ENCODE results near the gene CDH12.

CDH12 gene

DNA sequence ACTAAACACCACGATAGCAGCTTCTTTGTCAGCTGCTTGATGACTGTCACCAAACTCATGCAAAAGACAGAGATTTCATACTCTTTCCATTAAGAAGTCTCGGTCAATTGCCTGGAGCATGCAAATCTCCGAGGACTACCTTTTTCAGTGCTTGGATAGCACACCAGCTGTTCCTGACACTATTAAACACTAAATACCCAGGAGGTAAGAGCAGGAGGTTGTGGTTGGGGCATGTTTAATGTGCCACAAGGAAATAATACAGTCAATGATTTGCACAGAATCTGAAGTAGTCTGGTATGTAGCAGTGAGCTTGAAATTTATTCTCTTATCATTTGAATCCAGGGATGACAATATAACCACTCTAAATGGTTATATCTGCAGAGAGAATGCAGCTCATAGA is 996.2 kb downstream of the CDH12 start:
- Histone ChIP-seq H3K79me2 (ENCODE audit: control insufficient read depth, insufficient read depth, low read length, poor library complexity) (no peaks in the 10 kb centered on the region), H4K8ac (ENCODE audit: low read depth, low read length) (no peak overlapping the region), H3K14ac (ENCODE audit: low read length) (no peak overlapping the region), H3K9ac (ENCODE audit: low read length) (no peak overlapping the region), H3K9me3 (ENCODE audit: insufficient read depth, low read depth, low read length) (no peaks in the 10 kb centered on the region), H4K12ac (ENCODE audit: low read depth, low read length) (no peak overlapping the region), H2AFZ (ENCODE audit: insufficient read depth, low read length, poor library complexity) (no peak overlapping the region), H4K91ac (ENCODE audit: low read depth, low read length) (no peak overlapping the region), H3K23ac (ENCODE audit: low read length) (no peak overlapping the region), H3K27me3 (ENCODE audit: insufficient read depth, low read length) (no peaks in the 10 kb centered on the region), H3K4me2 (ENCODE audit: low read length) (no peak overlapping the region), H2BK120ac (ENCODE audit: insufficient read depth, low read length, poor library complexity) (no peak overlapping the region), H3K79me1 (ENCODE audit: low read length) (no peaks in the 10 kb centered on the region), H3K4me3 (ENCODE audit: low read depth, low read length) (no peak overlapping the region), H3K36me3 (ENCODE audit: control insufficient read depth in 1 of 2, insufficient read depth in 2 of 2, low read length in 2 of 2) (no peaks in the 10 kb centered on the region), H2AK5ac (ENCODE audit: low read length) (no peak overlapping the region), H2BK5ac (ENCODE audit: low read depth, low read length, poor library complexity) (no peak overlapping the region), H3K27ac (ENCODE audit: low read depth, low read length) (no peak overlapping the region), H3K4me1 (ENCODE audit: control insufficient read depth in 1 of 2, insufficient read depth in 2 of 2, low read length in 2 of 2) (no peaks in the 10 kb centered on the region), H3K4ac (ENCODE audit: low read depth, low read length) (no peak overlapping the region), H3K18ac (ENCODE audit: low read length) (no peak overlapping the region), H2BK12ac (ENCODE audit: low read length) (no peak overlapping the region)
- no peak for DNase-seq
- no CpG with 5 or more reads among the region's 3 CpGs for WGBS (ENCODE audit: extremely low coverage, insufficient coverage, insufficient read length)

DNA sequence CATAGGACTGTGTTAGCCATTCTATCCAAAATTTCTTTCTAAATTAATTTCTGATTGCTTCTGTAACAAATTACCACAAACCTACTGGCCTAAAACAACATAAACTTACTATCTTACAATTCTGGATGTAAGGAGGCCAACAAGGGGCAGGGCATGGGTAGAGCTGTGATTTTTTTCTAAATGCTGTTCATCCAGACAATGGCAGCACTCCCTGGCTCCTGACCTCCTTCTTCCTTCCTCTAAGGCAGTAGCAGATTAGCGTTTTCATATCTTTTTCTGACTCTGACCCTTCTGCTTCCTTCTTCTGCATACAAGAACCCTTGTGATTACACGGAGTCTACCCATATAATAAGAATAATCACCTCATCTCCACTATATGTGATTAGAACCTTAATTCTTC is 1005.8 kb downstream of the CDH12 start:
- no peak overlapping the region for H2AK5ac ChIP-seq (ENCODE audit: low read length)
- no peak overlapping the region for H4K8ac ChIP-seq (ENCODE audit: low read depth, low read length)
- H3K9ac ChIP-seq (ENCODE audit: low read length), result no peak overlapping the region
- H3K79me1 ChIP-seq (ENCODE audit: low read length), result no peaks in the 10 kb centered on the region
- no peak overlapping the region for H2BK5ac ChIP-seq (ENCODE audit: low read depth, low read length, poor library complexity)
- H4K12ac ChIP-seq (ENCODE audit: low read depth, low read length), result no peak overlapping the region
- no peak overlapping the region for H3K14ac ChIP-seq (ENCODE audit: low read length)
- no peaks in the 10 kb centered on the region for H3K79me2 ChIP-seq (ENCODE audit: control insufficient read depth, insufficient read depth, low read length, poor library complexity)
- H3K4ac ChIP-seq (ENCODE audit: low read depth, low read length), result no peak overlapping the region
- no peaks in the 10 kb centered on the region for H3K9me3 ChIP-seq (ENCODE audit: insufficient read depth, low read depth, low read length)
- H3K4me3 ChIP-seq (ENCODE audit: low read depth, low read length), result no peak overlapping the region
- H3K27ac ChIP-seq (ENCODE audit: low read depth, low read length), result no peak overlapping the region
- no peak for DNase-seq
- no peaks in the 10 kb centered on the region for H3K36me3 ChIP-seq (ENCODE audit: control insufficient read depth in 1 of 2, insufficient read depth in 2 of 2, low read length in 2 of 2)
- no CpG with 5 or more reads among the region's 2 CpGs for WGBS (ENCODE audit: extremely low coverage, insufficient coverage, insufficient read length)
- H4K91ac ChIP-seq (ENCODE audit: low read depth, low read length), result no peak overlapping the region
- H2AFZ ChIP-seq (ENCODE audit: insufficient read depth, low read length, poor library complexity), result no peak overlapping the region
- no peak overlapping the region for H2BK12ac ChIP-seq (ENCODE audit: low read length)
- no peak overlapping the region for H3K23ac ChIP-seq (ENCODE audit: low read length)
- no peaks in the 10 kb centered on the region for H3K4me1 ChIP-seq (ENCODE audit: control insufficient read depth in 1 of 2, insufficient read depth in 2 of 2, low read length in 2 of 2)
- no peak overlapping the region for H3K4me2 ChIP-seq (ENCODE audit: low read length)
- no peak overlapping the region for H3K18ac ChIP-seq (ENCODE audit: low read length)
- no peaks in the 10 kb centered on the region for H3K27me3 ChIP-seq (ENCODE audit: insufficient read depth, low read length)
- no peak overlapping the region for H2BK120ac ChIP-seq (ENCODE audit: insufficient read depth, low read length, poor library complexity)

GRCh38 chr5:21844960-21845359 is 1008.2 kb downstream of the CDH12 start:
- H2BK5ac ChIP-seq (ENCODE audit: low read depth, low read length, poor library complexity), result no peak overlapping the region
- no peaks in the 10 kb centered on the region for H3K36me3 ChIP-seq (ENCODE audit: control insufficient read depth in 1 of 2, insufficient read depth in 2 of 2, low read length in 2 of 2)
- no peak overlapping the region for H2AK5ac ChIP-seq (ENCODE audit: low read length)
- no CpG with 5 or more reads among the region's 1 CpG for WGBS (ENCODE audit: extremely low coverage, insufficient coverage, insufficient read length)
- H4K8ac ChIP-seq (ENCODE audit: low read depth, low read length), result no peak overlapping the region
- no peak overlapping the region for H3K4me2 ChIP-seq (ENCODE audit: low read length)
- no peak for DNase-seq
- no peaks in the 10 kb centered on the region for H3K4me1 ChIP-seq (ENCODE audit: control insufficient read depth in 1 of 2, insufficient read depth in 2 of 2, low read length in 2 of 2)
- no peak overlapping the region for H3K9ac ChIP-seq (ENCODE audit: low read length)
- no peak overlapping the region for H2BK12ac ChIP-seq (ENCODE audit: low read length)
- H3K27ac ChIP-seq (ENCODE audit: low read depth, low read length), result no peak overlapping the region
- H3K79me1 ChIP-seq (ENCODE audit: low read length), result no peaks in the 10 kb centered on the region
- H3K27me3 ChIP-seq (ENCODE audit: insufficient read depth, low read length), result no peaks in the 10 kb centered on the region
- no peak overlapping the region for H4K12ac ChIP-seq (ENCODE audit: low read depth, low read length)
- H3K23ac ChIP-seq (ENCODE audit: low read length), result no peak overlapping the region
- no peaks in the 10 kb centered on the region for H3K9me3 ChIP-seq (ENCODE audit: insufficient read depth, low read depth, low read length)
- no peak overlapping the region for H2BK120ac ChIP-seq (ENCODE audit: insufficient read depth, low read length, poor library complexity)
- H2AFZ ChIP-seq (ENCODE audit: insufficient read depth, low read length, poor library complexity), result no peak overlapping the region
- no peaks in the 10 kb centered on the region for H3K79me2 ChIP-seq (ENCODE audit: control insufficient read depth, insufficient read depth, low read length, poor library complexity)
- H3K4ac ChIP-seq (ENCODE audit: low read depth, low read length), result no peak overlapping the region
- H3K4me3 ChIP-seq (ENCODE audit: low read depth, low read length), result no peak overlapping the region
- H3K14ac ChIP-seq (ENCODE audit: low read length), result no peak overlapping the region
- no peak overlapping the region for H4K91ac ChIP-seq (ENCODE audit: low read depth, low read length)
- no peak overlapping the region for H3K18ac ChIP-seq (ENCODE audit: low read length)

- no peak overlapping the region for H2BK12ac ChIP-seq (ENCODE audit: low read length)
- H3K36me3 ChIP-seq (ENCODE audit: control insufficient read depth in 1 of 2, insufficient read depth in 2 of 2, low read length in 2 of 2), result no peaks in the 10 kb centered on the region
- H3K79me1 ChIP-seq (ENCODE audit: low read length), result no peaks in the 10 kb centered on the region
- no peaks in the 10 kb centered on the region for H3K79me2 ChIP-seq (ENCODE audit: control insufficient read depth, insufficient read depth, low read length, poor library complexity)
- H3K9ac ChIP-seq (ENCODE audit: low read length), result no peak overlapping the region
- DNase-seq, result no peak
- no peak overlapping the region for H2BK5ac ChIP-seq (ENCODE audit: low read depth, low read length, poor library complexity)
- H3K4me2 ChIP-seq (ENCODE audit: low read length), result no peak overlapping the region
- H2BK120ac ChIP-seq (ENCODE audit: insufficient read depth, low read length, poor library complexity), result no peak overlapping the region
- H3K4me3 ChIP-seq (ENCODE audit: low read depth, low read length), result no peak overlapping the region
- no peak overlapping the region for H3K4ac ChIP-seq (ENCODE audit: low read depth, low read length)
- no peak overlapping the region for H3K23ac ChIP-seq (ENCODE audit: low read length)
- no peak overlapping the region for H3K27ac ChIP-seq (ENCODE audit: low read depth, low read length)
- no peak overlapping the region for H4K8ac ChIP-seq (ENCODE audit: low read depth, low read length)
- H3K18ac ChIP-seq (ENCODE audit: low read length), result no peak overlapping the region
- H3K9me3 ChIP-seq (ENCODE audit: insufficient read depth, low read depth, low read length), result no peaks in the 10 kb centered on the region
- H2AFZ ChIP-seq (ENCODE audit: insufficient read depth, low read length, poor library complexity), result no peak overlapping the region
- H3K4me1 ChIP-seq (ENCODE audit: control insufficient read depth in 1 of 2, insufficient read depth in 2 of 2, low read length in 2 of 2), result no peaks in the 10 kb centered on the region
- no peak overlapping the region for H2AK5ac ChIP-seq (ENCODE audit: low read length)
- H3K27me3 ChIP-seq (ENCODE audit: insufficient read depth, low read length), result no peaks in the 10 kb centered on the region
- H4K91ac ChIP-seq (ENCODE audit: low read depth, low read length), result no peak overlapping the region
- H3K14ac ChIP-seq (ENCODE audit: low read length), result no peak overlapping the region
- no peak overlapping the region for H4K12ac ChIP-seq (ENCODE audit: low read depth, low read length)
These were observed 1018.3 kb downstream of the CDH12 start for GRCh38 chr5:21834863-21835262.

All from trophoblast cell (in vitro differentiated cells and primary cell).